AG10803 (cell line): ENCODE measurements around the gene FREY1.
"Not testable (repeated sequence)": the region's sequence is repeated elsewhere in the genome, so short reads cannot be mapped to it uniquely, and the experiment has no call there.

Experiments used
- DNase-seq: peaks from one replicate; pipeline ENCODE4 v3.0.0; 2010; ENCODE audit warnings: low read depth
- H3K4me3 ChIP-seq: 2 replicates; pipeline ENCODE4 v1.5.1; 2011; ENCODE audit warnings: mild to moderate bottlenecking, low read length, control low read depth
- TF ChIP-seq, protein P1 (sequence below): conservative IDR thresholded peaks from 2 replicates; pipeline ENCODE4 v1.5.1; 2011; ENCODE audit warnings: mild to moderate bottlenecking, low read length, control low read depth, inconsistent platforms

Gene FREY1

GRCh38 chr11:45905095-45905494, 2.0 kb downstream of the FREY1 start:
- DNase-seq: no peak
- H3K4me3 ChIP-seq: no peak overlapping the region
- TF ChIP-seq, protein P1, sequence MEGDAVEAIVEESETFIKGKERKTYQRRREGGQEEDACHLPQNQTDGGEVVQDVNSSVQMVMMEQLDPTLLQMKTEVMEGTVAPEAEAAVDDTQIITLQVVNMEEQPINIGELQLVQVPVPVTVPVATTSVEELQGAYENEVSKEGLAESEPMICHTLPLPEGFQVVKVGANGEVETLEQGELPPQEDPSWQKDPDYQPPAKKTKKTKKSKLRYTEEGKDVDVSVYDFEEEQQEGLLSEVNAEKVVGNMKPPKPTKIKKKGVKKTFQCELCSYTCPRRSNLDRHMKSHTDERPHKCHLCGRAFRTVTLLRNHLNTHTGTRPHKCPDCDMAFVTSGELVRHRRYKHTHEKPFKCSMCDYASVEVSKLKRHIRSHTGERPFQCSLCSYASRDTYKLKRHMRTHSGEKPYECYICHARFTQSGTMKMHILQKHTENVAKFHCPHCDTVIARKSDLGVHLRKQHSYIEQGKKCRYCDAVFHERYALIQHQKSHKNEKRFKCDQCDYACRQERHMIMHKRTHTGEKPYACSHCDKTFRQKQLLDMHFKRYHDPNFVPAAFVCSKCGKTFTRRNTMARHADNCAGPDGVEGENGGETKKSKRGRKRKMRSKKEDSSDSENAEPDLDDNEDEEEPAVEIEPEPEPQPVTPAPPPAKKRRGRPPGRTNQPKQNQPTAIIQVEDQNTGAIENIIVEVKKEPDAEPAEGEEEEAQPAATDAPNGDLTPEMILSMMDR: no peak

- TF ChIP-seq, protein P1: no peak
- no peak overlapping the region for H3K4me3 ChIP-seq
Measured at GRCh38 chr11:45904309-45904915, 2.7 kb downstream of the FREY1 start.

DNA sequence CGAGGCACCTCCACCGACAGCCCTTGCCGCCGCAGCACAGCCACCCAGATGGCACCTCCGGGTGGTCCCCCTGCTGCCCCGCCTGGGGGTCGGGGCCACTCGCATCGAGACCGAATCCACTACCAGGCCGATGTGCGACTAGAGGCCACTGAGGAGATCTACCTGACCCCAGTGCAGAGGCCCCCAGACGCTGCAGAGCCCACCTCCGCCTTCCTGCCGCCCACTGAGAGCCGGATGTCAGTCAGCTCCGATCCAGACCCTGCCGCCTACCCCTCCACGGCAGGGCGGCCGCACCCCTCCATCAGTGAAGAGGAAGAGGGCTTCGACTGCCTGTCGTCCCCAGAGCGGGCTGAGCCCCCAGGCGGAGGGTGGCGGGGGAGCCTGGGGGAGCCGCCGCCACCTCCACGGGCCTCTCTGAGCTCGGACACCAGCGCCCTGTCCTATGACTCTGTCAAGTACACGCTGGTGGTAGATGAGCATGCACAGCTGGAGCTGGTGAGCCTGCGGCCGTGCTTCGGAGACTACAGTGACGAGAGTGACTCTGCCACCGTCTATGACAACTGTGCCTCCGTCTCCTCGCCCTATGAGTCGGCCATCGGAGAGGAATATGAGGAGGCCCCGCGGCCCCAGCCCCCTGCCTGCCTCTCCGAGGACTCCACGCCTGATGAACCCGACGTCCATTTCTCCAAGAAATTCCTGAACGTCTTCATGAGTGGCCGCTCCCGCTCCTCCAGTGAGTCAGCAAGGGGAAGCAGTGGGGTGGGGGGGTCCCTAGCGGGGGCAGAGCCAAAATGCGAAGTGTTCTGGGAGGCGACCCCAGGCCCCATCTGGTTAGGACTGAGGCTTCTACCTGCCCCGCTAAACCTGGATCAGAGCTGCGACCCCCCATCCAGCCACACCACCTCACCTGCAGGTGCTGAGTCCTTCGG, 4.4 kb downstream of the FREY1 start:
- TF ChIP-seq, protein P1: no peak

More at GRCh38 chr11:45904309-45904915, 2.7 kb downstream of the FREY1 start:
- DNase-seq: no peak

DNA sequence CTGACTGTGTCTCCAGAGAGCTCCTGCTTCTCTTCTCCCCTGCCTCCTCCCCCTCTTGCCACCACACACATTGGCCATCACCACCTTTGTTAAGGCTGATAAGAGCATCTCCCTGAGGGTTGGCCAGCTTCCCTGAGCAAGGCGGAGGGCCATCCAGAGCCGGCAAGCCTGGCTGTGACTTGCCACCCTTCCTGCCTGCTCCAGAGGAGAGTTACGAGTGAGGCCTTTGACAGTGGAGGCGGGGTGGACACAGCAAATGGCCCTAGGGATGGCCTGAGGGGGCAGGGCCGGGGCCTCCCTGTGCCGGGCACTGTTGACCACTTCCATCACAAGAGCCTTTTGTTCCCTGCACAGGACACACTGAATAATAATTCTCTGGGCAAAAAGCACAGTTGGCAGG, 5.4 kb downstream of the FREY1 start:
- H3K4me3 ChIP-seq: no peak overlapping the region
- TF ChIP-seq, protein P1: no peak
- DNase-seq: no peak

More for the DNA sequence above, 4.4 kb downstream of the FREY1 start:
- DNase-seq: no peak
- no peak overlapping the region for H3K4me3 ChIP-seq

- peak; percentile 25 for DNase-seq
- TF ChIP-seq, protein P1: no peak
- H3K4me3 ChIP-seq: peak overlapping the region; percentile 57
Measured at GRCh38 chr11:45900916-45901617, 6.0 kb downstream of the FREY1 start.

GRCh38 chr11:45900175-45900800, 6.8 kb downstream of the FREY1 start:
- peak overlapping the region; percentile 57 for H3K4me3 ChIP-seq
- DNase-seq: not testable (repeated sequence)

DNA sequence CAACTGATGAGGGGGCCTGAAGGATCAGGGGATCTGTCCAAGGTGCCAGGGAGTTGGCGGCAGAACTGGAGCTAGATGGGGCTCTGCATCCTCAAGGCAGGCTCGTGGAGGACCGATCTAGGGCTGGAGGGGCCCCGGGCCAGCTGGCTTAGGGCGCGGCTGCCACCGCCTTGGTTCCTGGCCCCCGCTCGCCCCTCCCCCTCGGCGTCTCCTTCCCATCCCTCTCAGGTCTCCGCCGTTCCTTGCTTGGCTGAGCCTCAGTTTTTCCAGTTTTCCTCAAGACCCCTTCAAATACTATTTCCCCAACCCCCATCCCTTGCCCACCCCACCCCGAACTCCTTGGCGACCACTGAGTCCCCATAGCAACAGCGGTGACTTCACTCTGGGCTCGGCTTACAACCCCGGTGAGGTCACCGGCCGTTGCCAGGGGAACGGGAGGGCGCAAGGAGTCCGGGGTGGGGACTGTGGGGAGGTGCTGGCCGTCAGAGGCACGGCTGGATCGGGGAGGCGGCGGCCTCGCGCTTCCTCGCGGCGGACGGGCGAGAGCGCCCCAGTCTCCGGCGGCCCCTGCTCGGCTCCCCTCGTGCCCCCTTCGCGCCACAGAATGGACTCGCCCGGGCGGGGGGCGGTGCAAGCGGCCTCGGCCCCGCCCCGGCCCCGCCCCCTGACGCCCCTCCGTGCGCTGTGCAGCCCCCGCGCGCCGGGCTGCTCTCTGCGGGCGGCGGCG, 7.5 kb downstream of the FREY1 start:
- DNase-seq: peak; percentile 81
- TF ChIP-seq, protein P1: no peak
- H3K4me3 ChIP-seq: peak overlapping the region; percentile 54
